HUDEP-2 (cell line): ENCODE data around the gene SLC26A1.

Experiments used
- DNase-seq, 76 experiments: peaks; one replicate each; lab custom pipeline; 2025; ENCODE audit not compliant: unreplicated experiment in 76 of 76; lab: John Stamatoyannopoulos, UW

The SLC26A1 gene

GRCh38 chr4:1014291-1015167 is 21.3 kb upstream of the SLC26A1 start:
- no peak for DNase-seq

GRCh38 chr4:1013225-1014073 is 20.2 kb upstream of the SLC26A1 start:
- no peak for DNase-seq

- peak in 55 of 76 experiments; percentile 7 to 76 (median 52) for DNase-seq
These were observed 19.0 kb upstream of the SLC26A1 start for GRCh38 chr4:1012034-1012739.

GRCh38 chr4:1011666-1012033 is 18.4 kb upstream of the SLC26A1 start:
- no peak for DNase-seq

- peak in 74 of 76 experiments; percentile 18 to 96 (median 84) for DNase-seq
These were observed 17.9 kb upstream of the SLC26A1 start, which contains the start of gene FGFRL1 for GRCh38 chr4:1011022-1011665. FGFRL1 (plus strand) TSS chr4:1011626; CDS start chr4:1012486, 860 bp downstream.

- peak in 52 of 76 experiments; percentile 2 to 57 (median 36) for DNase-seq
These were observed 17.3 kb upstream of the SLC26A1 start for GRCh38 chr4:1010395-1011021.

GRCh38 chr4:1009542-1010394 is 16.6 kb upstream of the SLC26A1 start:
- peak in 55 of 76 experiments; percentile 11 to 73 (median 49) for DNase-seq

- DNase-seq: peak in 3 of 76 experiments; percentile 18 to 26 (median 19)
These were observed 15.8 kb upstream of the SLC26A1 start for GRCh38 chr4:1008840-1009541.

GRCh38 chr4:1006856-1007255 is 13.7 kb upstream of the SLC26A1 start:
- no peak for DNase-seq

GRCh38 chr4:1004557-1005485 is 11.6 kb upstream of the SLC26A1 start:
- DNase-seq: no peak

GRCh38 chr4:1004071-1004418 is 10.8 kb upstream of the SLC26A1 start:
- DNase-seq: no peak

- no peak for DNase-seq
These were observed 10.3 kb upstream of the SLC26A1 start for GRCh38 chr4:1003271-1004070.

GRCh38 chr4:1002631-1003251 is 9.5 kb upstream of the SLC26A1 start:
- no peak for DNase-seq

- DNase-seq: peak in 7 of 76 experiments; percentile 16 to 41 (median 19)
These were observed 9.0 kb upstream of the SLC26A1 start for GRCh38 chr4:1002131-1002630.

GRCh38 chr4:1001561-1002130 is 8.4 kb upstream of the SLC26A1 start:
- DNase-seq: no peak
